SK-N-MC (cell line): Measurements from ENCODE around the gene CMIP.

Experiments used
- EZH2 ChIP-seq: fragments of 200-600 bp; sonication (generic); IDR thresholded peaks from one replicate; pipeline ENCODE4 v1.6.1; 2017; ENCODE audit warnings: antibody characterized with exemption
- FOXP2 ChIP-seq: optimal IDR thresholded peaks from 2 replicates; pipeline ENCODE3; 2011; ENCODE audit warnings: mild to moderate bottlenecking, moderate library complexity; ENCODE audit not compliant: insufficient read depth; ENCODE audit errors: extremely low read length, control extremely low read depth
- POLR2AphosphoS5 ChIP-seq: IDR thresholded peaks from 2 replicates; pipeline ENCODE4 v1.6.1; 2012; ENCODE audit warnings: mild to moderate bottlenecking, low read depth, low read length, borderline replicate concordance

DNA sequence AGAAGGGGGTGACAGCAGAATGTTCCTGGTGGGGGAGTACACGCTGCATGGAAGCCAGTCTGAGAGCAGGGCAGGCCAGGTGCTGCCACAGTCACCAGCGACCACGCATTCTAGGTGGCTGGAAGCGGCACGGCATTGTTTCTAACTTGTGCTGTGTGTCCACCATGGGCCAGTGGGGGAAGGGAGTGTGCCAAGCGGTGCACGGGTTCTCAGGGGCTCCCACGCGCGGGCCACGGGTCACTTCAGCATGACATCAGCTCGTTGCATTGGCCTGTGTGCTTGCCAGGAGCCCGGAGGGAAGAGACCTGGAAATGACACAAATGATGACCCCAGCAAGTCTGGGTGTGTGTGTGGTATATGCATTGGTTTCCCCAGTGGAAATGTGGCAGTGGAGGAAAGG, 169.6 kb downstream of the CMIP start:
- no peak for TF ChIP-seq EZH2
- no peak for TF ChIP-seq POLR2AphosphoS5
- TF ChIP-seq FOXP2: no peak
